ENCODE results near the gene CASP5.

DNA sequence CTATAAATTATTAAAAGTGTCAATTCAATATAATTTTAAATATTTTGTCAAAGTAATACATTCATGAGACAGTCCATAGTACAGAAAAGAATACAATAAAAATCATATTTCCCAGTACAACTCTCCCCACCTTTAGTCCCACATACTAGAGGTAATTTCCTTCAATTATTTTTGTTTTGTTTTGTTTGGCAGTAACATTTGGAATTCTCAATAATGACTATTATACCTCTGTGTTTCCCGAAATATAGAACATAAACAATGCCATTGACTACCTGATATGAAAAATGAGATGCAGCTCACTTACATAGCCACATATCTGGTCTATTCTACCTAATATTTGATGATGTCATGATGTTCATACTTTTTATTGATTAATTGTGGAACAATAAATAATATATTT, 30.2 kb downstream of the CASP5 start:
- TF ChIP-seq, protein P1, sequence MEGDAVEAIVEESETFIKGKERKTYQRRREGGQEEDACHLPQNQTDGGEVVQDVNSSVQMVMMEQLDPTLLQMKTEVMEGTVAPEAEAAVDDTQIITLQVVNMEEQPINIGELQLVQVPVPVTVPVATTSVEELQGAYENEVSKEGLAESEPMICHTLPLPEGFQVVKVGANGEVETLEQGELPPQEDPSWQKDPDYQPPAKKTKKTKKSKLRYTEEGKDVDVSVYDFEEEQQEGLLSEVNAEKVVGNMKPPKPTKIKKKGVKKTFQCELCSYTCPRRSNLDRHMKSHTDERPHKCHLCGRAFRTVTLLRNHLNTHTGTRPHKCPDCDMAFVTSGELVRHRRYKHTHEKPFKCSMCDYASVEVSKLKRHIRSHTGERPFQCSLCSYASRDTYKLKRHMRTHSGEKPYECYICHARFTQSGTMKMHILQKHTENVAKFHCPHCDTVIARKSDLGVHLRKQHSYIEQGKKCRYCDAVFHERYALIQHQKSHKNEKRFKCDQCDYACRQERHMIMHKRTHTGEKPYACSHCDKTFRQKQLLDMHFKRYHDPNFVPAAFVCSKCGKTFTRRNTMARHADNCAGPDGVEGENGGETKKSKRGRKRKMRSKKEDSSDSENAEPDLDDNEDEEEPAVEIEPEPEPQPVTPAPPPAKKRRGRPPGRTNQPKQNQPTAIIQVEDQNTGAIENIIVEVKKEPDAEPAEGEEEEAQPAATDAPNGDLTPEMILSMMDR (IDR thresholded peaks at IDR 0.05): no peak
- TF ChIP-seq EP300 (IDR thresholded peaks at IDR 0.05) (no peak), POLR2AphosphoS5 (IDR thresholded peaks at IDR 0.05) (no peak)
